Erythroblast (primary cell): Measurements from ENCODE around the gene USE1.

Experiments used
- GATA1 ChIP-seq: IDR thresholded peaks from 2 replicates; pipeline ENCODE4 v1.6.1; 2011; ENCODE audit warnings: low read depth, mild to moderate bottlenecking, control low read depth, low read length, moderate library complexity
- POLR2A ChIP-seq: IDR thresholded peaks from 2 replicates; pipeline ENCODE4 v1.6.1; 2011; ENCODE audit warnings: mild to moderate bottlenecking, low read length

DNA sequence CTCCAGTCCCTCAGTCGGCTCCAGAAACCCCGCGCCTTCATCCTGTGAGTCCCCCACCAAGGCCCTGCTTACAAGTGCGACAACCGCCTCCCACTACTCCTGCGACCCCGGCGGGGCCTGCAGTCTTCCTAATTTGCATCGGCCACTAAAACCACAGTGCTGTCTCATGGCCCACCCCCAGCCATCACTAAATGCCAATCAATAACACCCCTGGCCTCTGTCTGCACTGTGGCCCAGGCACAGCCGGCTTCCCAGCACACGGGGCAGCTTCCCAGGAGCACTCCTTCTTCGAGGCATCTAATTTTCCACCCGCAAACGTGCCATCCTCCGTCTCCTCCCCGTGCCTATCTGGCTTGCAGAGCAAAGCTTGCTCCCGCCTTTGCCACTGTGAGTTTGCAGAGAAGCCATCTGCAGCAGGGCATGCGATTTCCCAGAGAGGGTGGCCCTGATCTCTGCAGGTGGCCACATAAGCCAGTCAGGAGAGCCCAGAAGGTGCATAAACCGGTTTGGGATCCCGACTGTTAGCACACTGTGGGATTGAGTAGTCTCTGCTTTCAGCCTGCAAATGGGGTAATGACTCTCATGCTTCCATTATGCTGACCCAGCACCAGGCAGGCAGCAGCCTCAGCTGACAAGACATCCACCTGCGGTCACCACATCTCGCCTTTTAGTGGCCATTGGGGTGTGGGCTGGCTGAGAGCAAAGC is 34.0 kb upstream of the USE1 start:
- TF ChIP-seq POLR2A (no peak), GATA1 (no peak)
